Uterus (tissue), 2 donors: ENCODE data around the gene SVEP1.

Experiments
- POLR2A ChIP-seq, 2 donors: fragments of 450-650 bp; IDR thresholded peaks; one replicate each; pipeline ENCODE4 v1.6.1; 2016; ENCODE audit warnings: antibody characterized with exemption in 2 of 2, mild to moderate bottlenecking in 1 of 2, moderate library complexity in 1 of 2
- TF ChIP-seq, protein P1 (sequence below), 4 experiments: fragments of 200-600 bp in 2 of 4; fragments of 450-650 bp in 2 of 4; sonication (generic) in 2 of 4; IDR thresholded peaks; one replicate each; pipeline ENCODE4 v1.5.1; 2016 to 2019; ENCODE audit warnings: antibody characterized with exemption in 4 of 4, mild to moderate bottlenecking in 2 of 4, moderate library complexity in 1 of 4

GRCh38 chr9:110351009-110351467, 228.5 kb downstream of the SVEP1 start:
- TF ChIP-seq, protein P1, sequence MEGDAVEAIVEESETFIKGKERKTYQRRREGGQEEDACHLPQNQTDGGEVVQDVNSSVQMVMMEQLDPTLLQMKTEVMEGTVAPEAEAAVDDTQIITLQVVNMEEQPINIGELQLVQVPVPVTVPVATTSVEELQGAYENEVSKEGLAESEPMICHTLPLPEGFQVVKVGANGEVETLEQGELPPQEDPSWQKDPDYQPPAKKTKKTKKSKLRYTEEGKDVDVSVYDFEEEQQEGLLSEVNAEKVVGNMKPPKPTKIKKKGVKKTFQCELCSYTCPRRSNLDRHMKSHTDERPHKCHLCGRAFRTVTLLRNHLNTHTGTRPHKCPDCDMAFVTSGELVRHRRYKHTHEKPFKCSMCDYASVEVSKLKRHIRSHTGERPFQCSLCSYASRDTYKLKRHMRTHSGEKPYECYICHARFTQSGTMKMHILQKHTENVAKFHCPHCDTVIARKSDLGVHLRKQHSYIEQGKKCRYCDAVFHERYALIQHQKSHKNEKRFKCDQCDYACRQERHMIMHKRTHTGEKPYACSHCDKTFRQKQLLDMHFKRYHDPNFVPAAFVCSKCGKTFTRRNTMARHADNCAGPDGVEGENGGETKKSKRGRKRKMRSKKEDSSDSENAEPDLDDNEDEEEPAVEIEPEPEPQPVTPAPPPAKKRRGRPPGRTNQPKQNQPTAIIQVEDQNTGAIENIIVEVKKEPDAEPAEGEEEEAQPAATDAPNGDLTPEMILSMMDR (IDR thresholded peaks at IDR 0.05): no peak
- no peak for TF ChIP-seq POLR2A (IDR thresholded peaks at IDR 0.05)
